K562 (cell line): ENCODE measurements around the gene WDFY2. TPM values are rescaled to one million over a fixed set of nuclear protein-coding genes. Genes with fewer than 3 reads are reported as not detected.

Source experiments
- ATAC-seq: fragments of 200-7000 bp; cut with Tn5 transposase; 3 replicates; pipeline ENCODE4 v1.9.1; 2020; ENCODE audit warnings: moderate library complexity
- BruUV-seq: library from RNA; stranded (reverse); fragments of 400-500 nt; replicated peaks from 2 replicates; lab custom pipeline; 2021; lab: Mats Ljungman, UMichigan
- CTCF ChIA-PET: fragments of 300-600 bp; formaldehyde crosslinking; extraction: SDS; loops from one replicate; lab custom pipeline; 2021; ENCODE audit warnings: low intra/inter-chr PET ratio; lab: Yijun Ruan, JAX
- POLR2A ChIA-PET: fragments of 300-600, 350-650 bp; sonication (Branson Sonifier 250); formaldehyde crosslinking; extraction: SDS; loops from one replicate; lab custom pipeline; 2021; ENCODE audit warnings: antibody characterized with exemption, inconsistent platforms; lab: Yijun Ruan, JAX
- DNase-seq, 4 experiments: peaks; one replicate each; pipeline versions ENCODE4 v3.0.0 to v3.0.0-alpha.2; 2011 to 2018; ENCODE audit warnings: low spot score in 3 of 4, mixed read lengths in 3 of 4; ENCODE audit errors: extremely low read depth in 1 of 4
- FAIRE-seq: peaks from 2 replicates; lab custom pipeline; 2011; peaks lifted over from hg19 to GRCh38; lab: Jason Lieb, UNC
- H2AFZ ChIP-seq: 2 replicates; pipeline ENCODE4 v1.6.0; 2011; ENCODE audit warnings: low read depth, low read length, control low read depth, inconsistent platforms
- H3K27ac ChIP-seq: fragments of 200-600 bp; 3 replicates; pipeline ENCODE4 v1.8.0; 2011; ENCODE audit warnings: low read depth, mild to moderate bottlenecking, control low read depth, inconsistent platforms, low read length, moderate library complexity, mixed read lengths; ENCODE audit errors: extremely low read depth
- H3K27me3 ChIP-seq, 2 experiments: fragments of 300-600 bp in 1 of 2; 2 replicates in 1 of 2; 3 replicates in 1 of 2; pipeline versions ENCODE4 v1.6.0 to v1.8.0; 2011; ENCODE audit warnings: inconsistent platforms in 2 of 2, low read length in 2 of 2, mild to moderate bottlenecking in 1 of 2, mixed read lengths in 1 of 2, moderate library complexity in 1 of 2; ENCODE audit not compliant: control insufficient read depth in 2 of 2, insufficient read depth in 2 of 2
- H3K36me3 ChIP-seq: fragments of 300-600 bp; 3 replicates; pipeline ENCODE4 v1.8.0; 2011; ENCODE audit warnings: mild to moderate bottlenecking, low read length, inconsistent platforms; ENCODE audit not compliant: control insufficient read depth, insufficient read depth
- H3K4me1 ChIP-seq, 2 experiments: fragments of 200-600 bp in 1 of 2; replicated peaks in 1 of 2; 2 replicates in 1 of 2; 3 replicates in 1 of 2; pipeline versions ENCODE4 v1.5.1 to v1.8.0; 2011; ENCODE audit warnings: inconsistent platforms in 2 of 2, low read length in 2 of 2, mild to moderate bottlenecking in 1 of 2, mixed read lengths in 1 of 2, moderate library complexity in 1 of 2; ENCODE audit not compliant: control insufficient read depth in 2 of 2, insufficient read depth in 2 of 2
- H3K4me2 ChIP-seq: 2 replicates; pipeline ENCODE4 v1.6.1; 2011; ENCODE audit warnings: low read length, control low read depth, inconsistent platforms, mixed read lengths; ENCODE audit not compliant: insufficient read depth
- H3K4me3 ChIP-seq: fragments of 200-600 bp; sonication (generic), shearing (Covaris generic); 2 replicates; pipeline ENCODE4 v1.5.1; 2016; ENCODE audit warnings: control low read depth, inconsistent platforms
- H3K79me2 ChIP-seq: fragments of 200-600 bp; 3 replicates; pipeline ENCODE4 v1.8.0; 2011; ENCODE audit warnings: low read length, inconsistent platforms; ENCODE audit not compliant: control insufficient read depth, insufficient read depth
- H3K9ac ChIP-seq, 2 experiments: 2 replicates each; pipeline versions ENCODE4 v1.6.0 to v1.6.1; 2011; ENCODE audit warnings: low read depth in 2 of 2, low read length in 2 of 2, control low read depth in 1 of 2, inconsistent platforms in 1 of 2, mild to moderate bottlenecking in 1 of 2, mixed read lengths in 1 of 2; ENCODE audit not compliant: insufficient read depth in 1 of 2
- H3K9me1 ChIP-seq: one replicate; pipeline ENCODE4 v1.6.0; 2011; ENCODE audit warnings: inconsistent platforms, mild to moderate bottlenecking, low read length, moderate library complexity; ENCODE audit not compliant: control insufficient read depth, insufficient read depth
- H3K9me3 ChIP-seq: replicated peaks from 2 replicates; pipeline ENCODE4 v1.5.1; 2011; ENCODE audit warnings: low read depth, low read length, inconsistent platforms; ENCODE audit not compliant: control insufficient read depth, insufficient read depth
- H4K20me1 ChIP-seq: replicated peaks from 2 replicates; pipeline ENCODE4 v1.6.1; 2011; ENCODE audit warnings: low read length, inconsistent platforms, mixed read lengths; ENCODE audit not compliant: control insufficient read depth, insufficient read depth
- FOXK1 ChIP-seq: sonication (generic); formaldehyde crosslinking; IDR thresholded peaks from 2 replicates; pipeline ENCODE4 v1.8.0; 2022; ENCODE audit warnings: missing genetic modification reagents, mild to moderate bottlenecking, borderline replicate concordance
- MTA1 ChIP-seq: fragments of 450-650 bp; IDR thresholded peaks from 2 replicates; pipeline ENCODE4 v1.6.1; 2017; ENCODE audit warnings: borderline replicate concordance
- PHF20 ChIP-seq: fragments of 450-650 bp; IDR thresholded peaks from 2 replicates; pipeline ENCODE4 v1.6.1; 2018; ENCODE audit not compliant: partially characterized antibody
- POU5F1 ChIP-seq: fragments of 150-350 bp; IDR thresholded peaks from 2 replicates; pipeline ENCODE4 v1.6.1; 2014; ENCODE audit warnings: borderline replicate concordance, low read length, low read depth, mild to moderate bottlenecking; ENCODE audit not compliant: partially characterized antibody
- PTBP1 ChIP-seq: fragments of 200-400 bp; formaldehyde crosslinking; IDR thresholded peaks from 2 replicates; pipeline ENCODE4 v1.6.1; 2017; ENCODE audit warnings: low read depth, low read length
- PTTG1 ChIP-seq: fragments of 450-650 bp; IDR thresholded peaks from 2 replicates; pipeline ENCODE4 v1.6.1; 2016; ENCODE audit warnings: low read depth, mild to moderate bottlenecking, missing genetic modification characterization, missing compliant biosample characterization
- SIN3A ChIP-seq, 2 experiments: fragments of 150-350 bp in 1 of 2; IDR thresholded peaks; 2 replicates each; pipeline ENCODE4 v1.6.1; 2011 to 2016; ENCODE audit warnings: borderline replicate concordance in 2 of 2, low read depth in 2 of 2, low read length in 2 of 2, mild to moderate bottlenecking in 2 of 2, moderate library complexity in 2 of 2; ENCODE audit not compliant: control insufficient read depth in 1 of 2
- SPI1 ChIP-seq: IDR thresholded peaks from 2 replicates; pipeline ENCODE4 v1.6.1; 2011; ENCODE audit warnings: low read depth, low read length, control low read depth, borderline replicate concordance
- TEAD1 ChIP-seq, 2 experiments: fragments of 450-650 bp in 1 of 2; sonication (generic) in 1 of 2; formaldehyde crosslinking; IDR thresholded peaks; 2 replicates each; pipeline versions ENCODE4 v1.4.0 to v1.8.0; 2020 to 2022; ENCODE audit warnings: mild to moderate bottlenecking in 2 of 2, missing genetic modification reagents in 1 of 2
- TSC22D4 ChIP-seq: fragments of 450-650 bp; IDR thresholded peaks from 2 replicates; pipeline ENCODE4 v1.6.1; 2016; ENCODE audit warnings: missing genetic modification characterization, missing biosample characterization, control low read depth
- XRCC4 ChIP-seq: IDR thresholded peaks from one replicate; pipeline ENCODE4 v1.6.1; 2011; ENCODE audit not compliant: insufficient read depth, insufficient read length; ENCODE audit errors: extremely low read depth
- ZNF175 ChIP-seq: fragments of 200-800 bp; sonication (Bioruptor generic); IDR thresholded peaks from 2 replicates; pipeline ENCODE4 v1.6.1; 2016; ENCODE audit warnings: low read depth, mild to moderate bottlenecking, missing genetic modification characterization, missing compliant biosample characterization
- ZNF668 ChIP-seq: fragments of 250-450 bp; sonication (Bioruptor Pico); IDR thresholded peaks from 2 replicates; pipeline ENCODE4 v1.8.0; 2022; ENCODE audit warnings: mild to moderate bottlenecking, inconsistent platforms
- ZNF695 ChIP-seq: fragments of 450-650 bp; formaldehyde crosslinking; IDR thresholded peaks from 2 replicates; pipeline ENCODE4 v1.4.0; 2020; ENCODE audit warnings: mild to moderate bottlenecking, moderate library complexity
- WGBS: fragments of 100-300 bp; shearing (Covaris generic); methylation state at CpG from one replicate; pipeline ENCODE4 v1.1.6; 2016; ENCODE audit warnings: low coverage, mixed read lengths; ENCODE audit not compliant: insufficient coverage; ENCODE audit errors: missing lambda C conversion rate; 5-methylcytosine and 5-hydroxymethylcytosine counted together
- in situ Hi-C: fragments of 300-500 bp; cut with MboI; formaldehyde crosslinking; loops from 4 replicates; pipeline ENCODE4 v1.15.0; 2018; ENCODE audit warnings: inconsistent platforms, mixed read lengths
- intact Hi-C: fragments of 100-400 bp; cut with micrococcal nuclease; formaldehyde crosslinking; loops from 2 replicates; pipeline ENCODE4 v1.14.2; 2022
- polyA plus RNA-seq, 8 experiments: library from polyadenylated mRNA; depleted of rRNA in 4 of 8; stranded (reverse) in 5 of 8; unstranded in 3 of 8; fragments of >200 nt; fragmentation: Nextera tagmentation in 2 of 8; fragmentation: Illumina TruSeq in 1 of 8; extraction: Ambion mirVana in 2 of 8; extraction: Trizol in 1 of 8; gene quantifications; 2 replicates each; pipeline versions ENCODE4 v1.2.1 to v1.2.3, GENCODE V29; 2011 to 2014; ENCODE audit warnings: inconsistent platforms in 1 of 8, missing spikeins in 1 of 8
- total RNA-seq, 7 experiments: library from RNA; depleted of rRNA in 6 of 7; stranded (reverse); fragments of >200 nt in 6 of 7; fragmentation: Illumina TruSeq in 2 of 7; extraction: Trizol in 2 of 7; gene quantifications; 2 replicates each; pipeline versions ENCODE4 v1.2.1 to v1.2.3, GENCODE V29; 2011 to 2021; ENCODE audit warnings: low replicate concordance in 1 of 7
- TF ChIP-seq, protein P1 (sequence below): fragments of 450-650 bp; formaldehyde crosslinking; IDR thresholded peaks from 2 replicates; pipeline ENCODE4 v1.4.0; 2022; ENCODE audit warnings: missing genetic modification characterization

The WDFY2 gene
- total and polyA plus RNA-seq, 9 of the 15 experiments (the other 6 are each of a cell fraction or from before 2014, with no cell fraction given), result 0.66 to 6.4 (median 4.4) TPM

DNA sequence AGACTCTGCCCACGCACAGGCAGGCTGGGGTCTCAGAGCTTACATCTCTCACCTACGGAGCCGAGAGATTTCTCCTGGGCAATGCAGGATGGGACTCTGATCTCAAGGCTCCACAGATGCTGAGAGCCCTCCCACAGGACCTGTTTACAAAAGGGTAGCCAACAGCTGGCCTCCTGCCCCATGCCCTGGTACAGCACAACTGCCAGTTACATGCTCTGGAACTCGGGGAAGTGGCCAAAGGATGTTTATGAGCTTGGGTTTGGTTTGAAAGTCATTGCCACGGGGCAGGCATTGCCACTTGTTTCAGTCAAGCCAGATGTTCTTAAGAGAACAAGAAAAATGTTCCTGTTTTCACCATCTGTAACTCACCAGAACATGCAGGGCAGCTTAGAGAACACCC, 216.2 kb downstream of the WDFY2 start (continued):
- TF ChIP-seq POU5F1, result no peak
- no peak for TF ChIP-seq ZNF175

DNA sequence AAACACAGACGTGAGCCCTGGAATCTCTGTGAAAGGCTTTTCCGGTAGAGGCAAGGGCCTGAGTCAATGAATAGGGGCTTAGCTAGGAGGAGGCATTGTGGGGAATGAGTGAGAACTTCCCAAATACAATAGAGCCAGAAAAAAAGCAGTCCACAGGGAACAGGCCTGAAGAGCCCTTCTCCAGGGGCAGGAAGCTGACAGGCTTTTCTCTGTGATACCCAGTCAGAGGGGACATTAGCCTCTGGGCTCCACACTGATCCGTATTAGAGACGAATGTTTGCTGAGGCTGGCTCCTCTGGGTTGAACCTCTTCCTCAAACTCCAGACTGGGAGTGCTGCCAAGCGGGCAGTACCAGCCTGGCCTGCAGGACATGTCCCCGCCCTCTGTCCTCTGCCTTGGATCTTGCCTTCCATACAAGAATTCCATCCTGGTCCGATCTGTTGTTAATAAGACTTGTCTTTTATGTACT, 217.4 kb downstream of the WDFY2 start:
- FAIRE-seq (no peak), DNase-seq (no peak), ATAC-seq (no peak)
- 81% methylated on average over 6 of the region's 7 CpGs for WGBS
- BruUV-seq, result no TSS peak
- H3K79me2 ChIP-seq, result peaks cover 7% of the 10 kb centered on the region; the same call in 1 of the 3 replicates
- H3K4me3 ChIP-seq, result no peak overlapping the region
- POLR2A ChIA-PET, result interaction anchor here (1.2 to 1.6 kb wide), 2 partner anchors 351 to 465 kb away, joined by 3 to 5 read pairs; no protein-coding TSS in a partner anchor
- H3K9me3 ChIP-seq, result no peaks in the 10 kb centered on the region
- in situ Hi-C loops, result no loop called here
- peaks cover 17 to 23% of the 10 kb centered on the region in 2 experiments; a peak in 4 of 5 replicates for H3K4me1 ChIP-seq
- no peak overlapping the region for H3K9ac ChIP-seq
- no peak overlapping the region for H3K27ac ChIP-seq
- intact Hi-C loops, result no loop called here
- H3K36me3 ChIP-seq, result no peaks in the 10 kb centered on the region
- H2AFZ ChIP-seq, result no peak overlapping the region
- CTCF ChIA-PET, result no interaction called here
- H3K9me1 ChIP-seq, result no peaks in the 10 kb centered on the region
- H3K4me2 ChIP-seq, result no peak overlapping the region
- H4K20me1 ChIP-seq, result no peaks in the 10 kb centered on the region
- peaks cover 0 to 5% of the 10 kb centered on the region in 2 experiments; a peak in 2 of 5 replicates for H3K27me3 ChIP-seq
- TF ChIP-seq PTBP1 (no peak), MTA1 (no peak), TEAD1 (CRISPR knock-in tag; IDR thresholded peaks at IDR 0.05) (no peak), FOXK1 (no peak), SIN3A (IDR thresholded peaks at IDR 0.05; ENCODE audit: borderline replicate concordance in 2 of 2, control insufficient read depth in 1 of 2, low read depth in 2 of 2, low read length in 2 of 2) (no peak), TSC22D4 (tag) (no peak), PHF20 (no peak), XRCC4 (no peak), ZNF668 (CRISPR knock-in tag) (no peak), PTTG1 (no peak), SPI1 (no peak), ZNF695 (no peak)
- TF ChIP-seq, protein P1, sequence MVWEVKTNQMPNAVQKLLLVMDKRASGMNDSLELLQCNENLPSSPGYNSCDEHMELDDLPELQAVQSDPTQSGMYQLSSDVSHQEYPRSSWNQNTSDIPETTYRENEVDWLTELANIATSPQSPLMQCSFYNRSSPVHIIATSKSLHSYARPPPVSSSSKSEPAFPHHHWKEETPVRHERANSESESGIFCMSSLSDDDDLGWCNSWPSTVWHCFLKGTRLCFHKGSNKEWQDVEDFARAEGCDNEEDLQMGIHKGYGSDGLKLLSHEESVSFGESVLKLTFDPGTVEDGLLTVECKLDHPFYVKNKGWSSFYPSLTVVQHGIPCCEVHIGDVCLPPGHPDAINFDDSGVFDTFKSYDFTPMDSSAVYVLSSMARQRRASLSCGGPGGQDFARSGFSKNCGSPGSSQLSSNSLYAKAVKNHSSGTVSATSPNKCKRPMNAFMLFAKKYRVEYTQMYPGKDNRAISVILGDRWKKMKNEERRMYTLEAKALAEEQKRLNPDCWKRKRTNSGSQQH (CRISPR knock-in tag), result no peak
